GM21381 (cell line): Measurements from ENCODE around the gene C7orf25.
A peak's percentile ranks its signal among the peaks of the same experiment; 100 is the strongest.

Experiments used
- ATAC-seq: cut with Tn5 transposase; IDR thresholded peaks from one replicate; pipeline ENCODE4 v1.9.1; 2021; ENCODE audit warnings: mild to moderate bottlenecking, moderate library complexity; ENCODE audit not compliant: unreplicated experiment

C7orf25 gene

DNA sequence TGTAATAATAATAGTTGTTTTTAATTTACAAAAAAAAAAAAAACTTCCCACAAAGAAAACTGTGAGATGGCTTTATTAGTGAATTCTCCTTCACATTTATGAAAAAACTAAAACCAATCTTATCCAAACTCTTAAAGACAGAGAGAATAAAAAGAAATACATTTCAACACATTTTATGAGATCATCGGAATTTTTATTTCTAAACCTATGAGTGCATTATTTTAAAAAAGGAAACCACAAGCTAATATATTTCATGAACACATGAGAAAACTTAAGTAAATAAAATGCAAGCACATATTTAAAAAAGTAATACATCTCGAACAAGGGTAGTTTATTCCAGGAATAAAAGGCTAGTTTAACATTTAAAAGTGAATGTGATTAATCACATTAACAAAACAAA lies 31.5 kb downstream of the C7orf25 start:
- no peak for ATAC-seq

- no peak for ATAC-seq
Observed at GRCh38 chr7:42878303-42878702, 33.6 kb downstream of the C7orf25 start.

DNA sequence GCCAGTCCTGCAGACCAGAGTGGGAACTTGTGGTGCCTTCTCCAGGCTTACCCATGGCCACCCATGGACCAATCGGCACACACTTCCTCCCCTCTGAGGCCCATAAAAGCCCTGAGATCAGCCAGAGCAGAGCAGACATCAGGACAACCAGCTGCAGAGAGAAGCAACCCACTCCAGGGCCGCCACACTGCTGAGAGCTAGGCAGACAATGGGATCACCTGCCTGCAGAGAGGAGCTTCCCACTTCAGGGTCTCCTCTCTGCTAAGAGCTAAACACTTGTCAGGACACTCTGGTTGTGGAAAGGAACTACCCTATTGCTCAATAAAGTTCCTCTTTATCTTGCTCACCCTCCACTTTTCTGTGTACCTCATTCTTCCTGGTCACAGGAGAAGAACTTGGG lies 34.0 kb downstream of the C7orf25 start:
- ATAC-seq = no peak

GRCh38 chr7:42876182-42877068 lies 35.4 kb downstream of the C7orf25 start:
- peak; percentile 91 for ATAC-seq

DNA sequence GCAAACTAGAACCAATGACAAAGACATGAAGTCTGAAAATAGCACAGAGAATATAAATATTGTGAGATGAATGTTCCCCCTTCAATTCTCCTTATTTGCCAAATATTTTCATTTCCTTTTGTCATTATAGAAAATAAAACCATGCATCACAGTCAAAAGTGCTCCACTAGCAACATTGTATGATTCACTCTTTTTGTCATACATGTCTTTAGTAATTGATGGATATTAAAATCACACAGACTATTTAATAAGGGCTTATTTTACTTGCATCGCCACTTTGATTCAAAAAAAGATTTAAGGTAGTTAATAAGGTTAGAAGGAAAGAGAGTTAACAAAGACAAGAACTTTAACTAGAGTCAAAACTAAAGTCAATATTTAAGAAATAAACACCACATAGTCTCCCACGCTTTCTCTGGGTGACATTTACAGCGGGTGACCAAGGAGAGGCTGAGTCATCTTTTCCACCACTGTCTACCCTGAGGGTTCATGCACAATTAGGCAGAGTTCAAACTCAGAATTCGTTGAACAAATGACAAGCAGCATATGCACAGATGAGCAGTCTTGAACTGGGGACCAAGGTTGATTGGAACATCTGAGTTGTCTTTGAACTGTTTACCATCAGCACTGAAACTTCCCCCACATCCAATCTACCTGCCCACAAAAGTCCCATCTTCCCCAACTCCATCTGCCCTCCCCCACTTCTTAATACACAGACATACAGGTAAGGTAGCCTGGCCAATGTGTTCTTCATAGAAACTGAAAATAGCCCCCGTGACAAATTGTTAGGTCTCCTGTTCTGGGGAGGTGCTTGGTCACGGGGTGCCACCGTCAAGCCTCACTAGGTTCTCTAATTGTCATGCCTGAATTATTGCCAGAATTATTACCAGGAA lies 42.5 kb downstream of the C7orf25 start:
- ATAC-seq = peak; percentile 97

GRCh38 chr7:42868480-42868879 lies 43.4 kb downstream of the C7orf25 start:
- no peak for ATAC-seq
